GM23338 (cell line): Measurements from ENCODE around the gene MYO5A.

ENCODE experiments used
- CREB1 ChIP-seq: fragments of 250-450 bp; sonication (Bioruptor Pico); IDR thresholded peaks from 2 replicates; pipeline ENCODE4 v1.5.0; 2020; ENCODE audit warnings: low read depth, mild to moderate bottlenecking, moderate library complexity
- CTCF ChIP-seq, 2 experiments: fragments of 200-600 bp in 1 of 2; sonication (generic) in 1 of 2; conservative IDR thresholded peaks; 2 replicates each; pipeline versions ENCODE4 v1.5.1 to v1.6.1; 2016 to 2017; ENCODE audit warnings: antibody characterized with exemption in 2 of 2, low read depth in 2 of 2, mild to moderate bottlenecking in 2 of 2, moderate library complexity in 1 of 2
- EZH2 ChIP-seq: fragments of 200-600 bp; sonication (generic); IDR thresholded peaks from one replicate; pipeline ENCODE4 v1.8.0; 2017; ENCODE audit warnings: antibody characterized with exemption, mild to moderate bottlenecking, low read depth; ENCODE audit not compliant: unreplicated experiment
- EZH2phosphoT487 ChIP-seq: fragments of 200-600 bp; sonication (generic); IDR thresholded peaks from one replicate; pipeline ENCODE4 v1.8.1; 2018; ENCODE audit warnings: antibody characterized with exemption; ENCODE audit not compliant: unreplicated experiment
- JUNB ChIP-seq: IDR thresholded peaks from one replicate; pipeline ENCODE4 v1.6.1; 2016; ENCODE audit warnings: antibody characterized with exemption; ENCODE audit not compliant: unreplicated experiment
- NANOG ChIP-seq: IDR thresholded peaks from 2 replicates; pipeline ENCODE4 v1.6.1; 2016; ENCODE audit warnings: antibody characterized with exemption, borderline replicate concordance
- POLR2AphosphoS5 ChIP-seq: IDR thresholded peaks from 2 replicates; pipeline ENCODE4 v1.6.1; 2016; ENCODE audit warnings: antibody characterized with exemption, low read depth
- REST ChIP-seq: IDR thresholded peaks from one replicate; pipeline ENCODE4 v1.6.1; 2018; ENCODE audit warnings: antibody characterized with exemption; ENCODE audit not compliant: unreplicated experiment
- STAT1 ChIP-seq: IDR thresholded peaks from one replicate; pipeline ENCODE4 v1.6.1; 2016; ENCODE audit warnings: antibody characterized with exemption; ENCODE audit not compliant: unreplicated experiment
- ZNF114 ChIP-seq: fragments of 250-450 bp; sonication (Bioruptor Pico); IDR thresholded peaks from 2 replicates; pipeline ENCODE4 v1.5.0; 2020; ENCODE audit warnings: mild to moderate bottlenecking, moderate library complexity
- ZNF331 ChIP-seq: fragments of 250-450 bp; sonication (Bioruptor Pico); IDR thresholded peaks from 2 replicates; pipeline ENCODE4 v1.5.0; 2020; ENCODE audit warnings: low read depth, mild to moderate bottlenecking, moderate library complexity
- TF ChIP-seq, protein P1 (sequence below): fragments of 250-450 bp; sonication (Bioruptor Pico); IDR thresholded peaks from 2 replicates; pipeline ENCODE4 v1.5.0; 2020; ENCODE audit warnings: mild to moderate bottlenecking, moderate library complexity

- TF ChIP-seq CTCF (conservative IDR thresholded peaks at IDR 0.05; ENCODE audit: low read depth in 2 of 2) (no peak), EZH2phosphoT487 (no peak), EZH2 (no peak), POLR2AphosphoS5 (no peak), CREB1 (CRISPR knock-in tag) (no peak), ZNF114 (CRISPR knock-in tag) (no peak), JUNB (no peak), NANOG (no peak), ZNF331 (no peak), REST (no peak), STAT1 (no peak)
- TF ChIP-seq, protein P1, sequence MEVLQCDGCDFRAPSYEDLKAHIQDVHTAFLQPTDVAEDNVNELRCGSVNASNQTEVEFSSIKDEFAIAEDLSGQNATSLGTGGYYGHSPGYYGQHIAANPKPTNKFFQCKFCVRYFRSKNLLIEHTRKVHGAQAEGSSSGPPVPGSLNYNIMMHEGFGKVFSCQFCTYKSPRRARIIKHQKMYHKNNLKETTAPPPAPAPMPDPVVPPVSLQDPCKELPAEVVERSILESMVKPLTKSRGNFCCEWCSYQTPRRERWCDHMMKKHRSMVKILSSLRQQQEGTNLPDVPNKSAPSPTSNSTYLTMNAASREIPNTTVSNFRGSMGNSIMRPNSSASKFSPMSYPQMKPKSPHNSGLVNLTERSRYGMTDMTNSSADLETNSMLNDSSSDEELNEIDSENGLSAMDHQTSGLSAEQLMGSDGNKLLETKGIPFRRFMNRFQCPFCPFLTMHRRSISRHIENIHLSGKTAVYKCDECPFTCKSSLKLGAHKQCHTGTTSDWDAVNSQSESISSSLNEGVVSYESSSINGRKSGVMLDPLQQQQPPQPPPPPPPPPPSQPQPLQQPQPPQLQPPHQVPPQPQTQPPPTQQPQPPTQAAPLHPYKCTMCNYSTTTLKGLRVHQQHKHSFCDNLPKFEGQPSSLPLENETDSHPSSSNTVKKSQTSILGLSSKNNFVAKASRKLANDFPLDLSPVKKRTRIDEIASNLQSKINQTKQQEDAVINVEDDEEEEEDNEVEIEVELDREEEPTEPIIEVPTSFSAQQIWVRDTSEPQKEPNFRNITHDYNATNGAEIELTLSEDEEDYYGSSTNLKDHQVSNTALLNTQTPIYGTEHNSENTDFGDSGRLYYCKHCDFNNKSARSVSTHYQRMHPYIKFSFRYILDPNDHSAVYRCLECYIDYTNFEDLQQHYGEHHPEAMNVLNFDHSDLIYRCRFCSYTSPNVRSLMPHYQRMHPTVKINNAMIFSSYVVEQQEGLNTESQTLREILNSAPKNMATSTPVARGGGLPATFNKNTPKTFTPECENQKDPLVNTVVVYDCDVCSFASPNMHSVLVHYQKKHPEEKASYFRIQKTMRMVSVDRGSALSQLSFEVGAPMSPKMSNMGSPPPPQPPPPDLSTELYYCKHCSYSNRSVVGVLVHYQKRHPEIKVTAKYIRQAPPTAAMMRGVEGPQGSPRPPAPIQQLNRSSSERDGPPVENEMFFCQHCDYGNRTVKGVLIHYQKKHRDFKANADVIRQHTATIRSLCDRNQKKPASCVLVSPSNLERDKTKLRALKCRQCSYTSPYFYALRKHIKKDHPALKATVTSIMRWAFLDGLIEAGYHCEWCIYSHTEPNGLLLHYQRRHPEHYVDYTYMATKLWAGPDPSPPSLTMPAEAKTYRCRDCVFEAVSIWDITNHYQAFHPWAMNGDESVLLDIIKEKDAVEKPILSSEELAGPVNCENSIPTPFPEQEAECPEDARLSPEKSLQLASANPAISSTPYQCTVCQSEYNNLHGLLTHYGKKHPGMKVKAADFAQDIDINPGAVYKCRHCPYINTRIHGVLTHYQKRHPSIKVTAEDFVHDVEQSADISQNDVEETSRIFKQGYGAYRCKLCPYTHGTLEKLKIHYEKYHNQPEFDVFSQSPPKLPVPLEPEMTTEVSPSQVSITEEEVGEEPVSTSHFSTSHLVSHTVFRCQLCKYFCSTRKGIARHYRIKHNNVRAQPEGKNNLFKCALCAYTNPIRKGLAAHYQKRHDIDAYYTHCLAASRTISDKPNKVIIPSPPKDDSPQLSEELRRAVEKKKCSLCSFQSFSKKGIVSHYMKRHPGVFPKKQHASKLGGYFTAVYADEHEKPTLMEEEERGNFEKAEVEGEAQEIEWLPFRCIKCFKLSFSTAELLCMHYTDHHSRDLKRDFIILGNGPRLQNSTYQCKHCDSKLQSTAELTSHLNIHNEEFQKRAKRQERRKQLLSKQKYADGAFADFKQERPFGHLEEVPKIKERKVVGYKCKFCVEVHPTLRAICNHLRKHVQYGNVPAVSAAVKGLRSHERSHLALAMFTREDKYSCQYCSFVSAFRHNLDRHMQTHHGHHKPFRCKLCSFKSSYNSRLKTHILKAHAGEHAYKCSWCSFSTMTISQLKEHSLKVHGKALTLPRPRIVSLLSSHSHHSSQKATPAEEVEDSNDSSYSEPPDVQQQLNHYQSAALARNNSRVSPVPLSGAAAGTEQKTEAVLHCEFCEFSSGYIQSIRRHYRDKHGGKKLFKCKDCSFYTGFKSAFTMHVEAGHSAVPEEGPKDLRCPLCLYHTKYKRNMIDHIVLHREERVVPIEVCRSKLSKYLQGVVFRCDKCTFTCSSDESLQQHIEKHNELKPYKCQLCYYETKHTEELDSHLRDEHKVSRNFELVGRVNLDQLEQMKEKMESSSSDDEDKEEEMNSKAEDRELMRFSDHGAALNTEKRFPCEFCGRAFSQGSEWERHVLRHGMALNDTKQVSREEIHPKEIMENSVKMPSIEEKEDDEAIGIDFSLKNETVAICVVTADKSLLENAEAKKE (CRISPR knock-in tag): no peak
Observed at GRCh38 chr15:52439470-52439869, 89.2 kb downstream of the MYO5A start.
